DOHH2 (cell line): ENCODE measurements around the gene TECR.
A peak's percentile ranks its signal among the peaks of the same experiment; 100 is the strongest.

Source experiments
- H3F3A ChIP-seq: fragments of 200-600 bp; sonication (generic), shearing (Covaris generic); 2 replicates; pipeline ENCODE4 v1.6.0; 2016; ENCODE audit warnings: antibody characterized with exemption, mild to moderate bottlenecking; ENCODE audit not compliant: control insufficient read depth, insufficient read depth
- H3K27ac ChIP-seq: fragments of 200-600 bp; sonication (generic); 2 replicates; pipeline ENCODE4 v1.5.1; 2014; ENCODE audit warnings: low read depth, mild to moderate bottlenecking, low read length, moderate library complexity
- H3K27me3 ChIP-seq: fragments of 200-600 bp; sonication (generic); 2 replicates; pipeline ENCODE4 v1.6.1; 2014; ENCODE audit warnings: mild to moderate bottlenecking, low read length, mixed read lengths; ENCODE audit not compliant: control insufficient read depth
- H3K36me3 ChIP-seq: fragments of 200-600 bp; sonication (generic); 2 replicates; pipeline ENCODE4 v1.6.1; 2014; ENCODE audit warnings: mild to moderate bottlenecking, low read length, moderate library complexity, mixed read lengths; ENCODE audit not compliant: control insufficient read depth
- H3K4me1 ChIP-seq: fragments of 200-600 bp; sonication (generic); 2 replicates; pipeline ENCODE4 v1.6.1; 2014; ENCODE audit warnings: mild to moderate bottlenecking, low read length, mixed read lengths; ENCODE audit not compliant: control insufficient read depth
- H3K4me2 ChIP-seq: fragments of 200-600 bp; sonication (generic); 2 replicates; pipeline ENCODE4 v1.6.0; 2014; ENCODE audit warnings: mild to moderate bottlenecking, low read length, moderate library complexity
- H3K4me3 ChIP-seq: fragments of 200-600 bp; sonication (generic); 2 replicates; pipeline ENCODE4 v1.5.1; 2014; ENCODE audit warnings: mild to moderate bottlenecking, low read length, mixed read lengths
- H3K79me2 ChIP-seq: fragments of 200-600 bp; sonication (generic); 2 replicates; pipeline ENCODE4 v1.6.1; 2014; ENCODE audit warnings: mild to moderate bottlenecking, low read length, mixed read lengths; ENCODE audit not compliant: control insufficient read depth
- H3K9me2 ChIP-seq: fragments of 200-600 bp; sonication (generic); replicated peaks from 2 replicates; pipeline ENCODE4 v1.6.1; 2014; ENCODE audit warnings: mild to moderate bottlenecking, low read length, mixed read lengths; ENCODE audit not compliant: control insufficient read depth
- H3K9me3 ChIP-seq: fragments of 200-600 bp; sonication (generic); 2 replicates; pipeline ENCODE4 v1.6.1; 2014; ENCODE audit warnings: antibody characterized with exemption, low read length, mixed read lengths; ENCODE audit not compliant: control insufficient read depth, insufficient read depth
- H4K20me1 ChIP-seq: fragments of 200-600 bp; sonication (generic); 2 replicates; pipeline ENCODE4 v1.6.0; 2014; ENCODE audit warnings: low read depth, mild to moderate bottlenecking, antibody characterized with exemption, low read length, moderate library complexity; ENCODE audit not compliant: control insufficient read depth, insufficient read depth
- CTCF ChIP-seq: fragments of 200-600 bp; sonication (generic); IDR thresholded peaks from one replicate; pipeline ENCODE4 v1.5.1; 2014; ENCODE audit warnings: antibody characterized with exemption, mild to moderate bottlenecking, low read depth, low read length; ENCODE audit not compliant: poor library complexity, severe bottlenecking
- EZH2phosphoT487 ChIP-seq: fragments of 200-600 bp; sonication (generic); IDR thresholded peaks from 2 replicates; pipeline ENCODE4 v1.6.1; 2017; ENCODE audit warnings: borderline replicate concordance, mild to moderate bottlenecking, antibody characterized with exemption, low read length, moderate library complexity, mixed read lengths

TECR gene

GRCh38 chr19:14595558-14595957 is 66.2 kb downstream of the TECR start:
- Histone ChIP-seq H3K27ac (no peak overlapping the region), H3F3A (no peaks in the 10 kb centered on the region), H3K36me3 (peaks cover 39% of the 10 kb centered on the region), H4K20me1 (no peaks in the 10 kb centered on the region), H3K4me3 (no peak overlapping the region), H3K9me3 (0 out of 2 replicates have a peak, but pooled peaks cover 4% of the 10 kb centered on the region), H3K27me3 (no peaks in the 10 kb centered on the region), H3K79me2 (peaks cover 5% of the 10 kb centered on the region), H3K9me2 (no peaks in the 10 kb centered on the region), H3K4me1 (peaks cover 19% of the 10 kb centered on the region), H3K4me2 (no peak overlapping the region)
- TF ChIP-seq CTCF (no peak), EZH2phosphoT487 (no peak)

GRCh38 chr19:14599548-14600147 is 70.3 kb downstream of the TECR start:
- H3K4me1 ChIP-seq, result peaks cover 23% of the 10 kb centered on the region
- H3K36me3 ChIP-seq, result peaks cover 58% of the 10 kb centered on the region
- no peaks in the 10 kb centered on the region for H3K9me2 ChIP-seq
- no peaks in the 10 kb centered on the region for H3K27me3 ChIP-seq
- no peak overlapping the region for H3K4me2 ChIP-seq
- H4K20me1 ChIP-seq, result no peaks in the 10 kb centered on the region
- peaks cover 5% of the 10 kb centered on the region for H3K79me2 ChIP-seq
- no peak overlapping the region for H3K27ac ChIP-seq
- TF ChIP-seq CTCF (no peak), EZH2phosphoT487 (no peak)
- peaks cover 15% of the 10 kb centered on the region for H3K9me3 ChIP-seq
- no peak overlapping the region for H3K4me3 ChIP-seq
- peaks cover 9% of the 10 kb centered on the region for H3F3A ChIP-seq

- H3K79me2 ChIP-seq, result no peaks in the 10 kb centered on the region
- no peak for TF ChIP-seq CTCF
- TF ChIP-seq EZH2phosphoT487, result no peak
- peaks cover 47% of the 10 kb centered on the region for H3K4me1 ChIP-seq
- H4K20me1 ChIP-seq, result no peaks in the 10 kb centered on the region
- H3K36me3 ChIP-seq, result peaks cover 37% of the 10 kb centered on the region
- peaks cover 11% of the 10 kb centered on the region for H3K9me3 ChIP-seq
- H3K4me2 ChIP-seq, result peak overlapping the region; percentile 67
- H3K4me3 ChIP-seq, result peak overlapping the region; percentile 59
- H3K9me2 ChIP-seq, result no peaks in the 10 kb centered on the region
- no peaks in the 10 kb centered on the region for H3K27me3 ChIP-seq
- H3F3A ChIP-seq, result peaks cover 11% of the 10 kb centered on the region
- peak overlapping the region; percentile 83 for H3K27ac ChIP-seq
These were observed 74.6 kb downstream of the TECR start for GRCh38 chr19:14603990-14604387.
